Astrocyte of the cerebellum (primary cell): ENCODE measurements around the gene UFD1.
A peak's percentile ranks its signal among the peaks of the same experiment; 100 is the strongest.

Source experiments
- DNase-seq: peaks from one replicate; pipeline ENCODE4 v3.0.0-alpha.2; 2011; ENCODE audit warnings: low read depth
- H3K4me3 ChIP-seq: 2 replicates; pipeline ENCODE4 v1.5.1; 2011; ENCODE audit warnings: mild to moderate bottlenecking, low read depth, low read length, moderate library complexity
- in situ Hi-C: cut with HindIII; loops from 2 replicates; pipeline ENCODE4 v1.10.0; 2017; ENCODE audit warnings: low sequenced_read_pairs
- TF ChIP-seq, protein P1 (sequence below): IDR thresholded peaks from 2 replicates; pipeline ENCODE4 v1.5.1; 2012; ENCODE audit warnings: low read length, low read depth, moderate library complexity, mild to moderate bottlenecking; ENCODE audit errors: missing control alignments

The UFD1 gene

DNA sequence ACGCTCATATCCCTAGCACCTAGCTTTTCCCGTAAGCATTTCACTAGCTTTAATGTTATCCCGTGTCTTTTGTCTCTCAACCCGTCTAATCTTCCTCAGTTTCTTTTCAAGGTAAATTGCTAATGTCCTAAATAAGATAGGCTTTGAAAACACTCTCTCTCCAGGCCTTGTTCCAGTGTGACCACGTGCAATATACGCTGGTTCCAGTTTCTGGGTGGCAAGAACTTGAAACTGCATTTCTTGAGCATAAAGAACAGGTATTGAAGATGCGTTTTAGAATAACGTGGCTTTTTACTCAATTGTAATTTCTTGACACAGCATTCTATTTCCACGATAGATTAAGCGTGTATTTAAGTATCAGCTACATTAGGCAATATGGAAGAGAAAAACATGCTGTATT, 1.8 kb upstream of the UFD1 start:
- TF ChIP-seq, protein P1, sequence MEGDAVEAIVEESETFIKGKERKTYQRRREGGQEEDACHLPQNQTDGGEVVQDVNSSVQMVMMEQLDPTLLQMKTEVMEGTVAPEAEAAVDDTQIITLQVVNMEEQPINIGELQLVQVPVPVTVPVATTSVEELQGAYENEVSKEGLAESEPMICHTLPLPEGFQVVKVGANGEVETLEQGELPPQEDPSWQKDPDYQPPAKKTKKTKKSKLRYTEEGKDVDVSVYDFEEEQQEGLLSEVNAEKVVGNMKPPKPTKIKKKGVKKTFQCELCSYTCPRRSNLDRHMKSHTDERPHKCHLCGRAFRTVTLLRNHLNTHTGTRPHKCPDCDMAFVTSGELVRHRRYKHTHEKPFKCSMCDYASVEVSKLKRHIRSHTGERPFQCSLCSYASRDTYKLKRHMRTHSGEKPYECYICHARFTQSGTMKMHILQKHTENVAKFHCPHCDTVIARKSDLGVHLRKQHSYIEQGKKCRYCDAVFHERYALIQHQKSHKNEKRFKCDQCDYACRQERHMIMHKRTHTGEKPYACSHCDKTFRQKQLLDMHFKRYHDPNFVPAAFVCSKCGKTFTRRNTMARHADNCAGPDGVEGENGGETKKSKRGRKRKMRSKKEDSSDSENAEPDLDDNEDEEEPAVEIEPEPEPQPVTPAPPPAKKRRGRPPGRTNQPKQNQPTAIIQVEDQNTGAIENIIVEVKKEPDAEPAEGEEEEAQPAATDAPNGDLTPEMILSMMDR: no peak
- no peak for DNase-seq
- no peak overlapping the region for H3K4me3 ChIP-seq
- in situ Hi-C loops: no loop called here

- TF ChIP-seq, protein P1: no peak
- H3K4me3 ChIP-seq: peak overlapping the region; percentile 78
- no peak for DNase-seq
- in situ Hi-C loops: no loop called here
These were observed 1.2 kb upstream of the UFD1 start for GRCh38 chr22:19480173-19480568.

- peak within 1 kb of the TSS; percentile 78 for H3K4me3 ChIP-seq
- DNase-seq: peak; percentile 98
- in situ Hi-C loops: no loop called here
- TF ChIP-seq, protein P1: no peak
These were observed 571 bp upstream of the UFD1 start, which contains the start of gene CDC45 for GRCh38 chr22:19479355-19480172. Gene CDC45, plus strand, starts transcription at chr22:19479920. Its CDS starts 49 bp downstream, at chr22:19479969.

GRCh38 chr22:19478045-19478900, 720 bp downstream of the UFD1 start:
- TF ChIP-seq, protein P1: no peak
- DNase-seq: no peak
- in situ Hi-C loops: no loop called here

GRCh38 chr22:19477321-19478044, 1.5 kb downstream of the UFD1 start:
- in situ Hi-C loops: no loop called here
- DNase-seq: no peak
- H3K4me3 ChIP-seq: peak overlapping the region; percentile 78
- TF ChIP-seq, protein P1: peak; percentile 29

More at GRCh38 chr22:19478045-19478900, 720 bp downstream of the UFD1 start:
- peak overlapping the region; percentile 78 for H3K4me3 ChIP-seq

DNA sequence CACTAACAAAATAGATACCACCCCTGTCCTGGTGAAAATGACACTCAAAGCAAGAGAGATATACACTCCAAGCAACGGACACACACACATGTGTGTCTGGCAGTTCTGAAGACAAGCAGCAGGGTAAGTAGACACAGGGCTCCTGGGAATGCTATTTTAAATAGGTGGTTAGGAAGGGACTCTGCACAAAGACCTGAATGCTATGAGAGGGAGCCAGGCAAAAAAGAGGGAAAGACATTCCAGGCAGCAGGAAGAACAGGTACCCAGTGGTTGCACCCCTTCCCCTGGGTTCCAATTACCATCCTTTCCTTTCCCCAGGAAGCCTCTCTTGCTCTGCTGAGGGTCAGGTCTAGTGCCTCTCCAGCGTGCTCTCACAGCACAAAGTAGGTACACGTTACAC, 3.0 kb downstream of the UFD1 start:
- TF ChIP-seq, protein P1: no peak
- no peak overlapping the region for H3K4me3 ChIP-seq
- DNase-seq: no peak
- in situ Hi-C loops: no loop called here
